ENCODE measurements around the gene DCN. TPM values are rescaled to one million over a fixed set of nuclear protein-coding genes. Genes with fewer than 3 reads are reported as not detected.

DCN gene
- total RNA-seq, 1 experiment from 2014 or later = not detected

DNA sequence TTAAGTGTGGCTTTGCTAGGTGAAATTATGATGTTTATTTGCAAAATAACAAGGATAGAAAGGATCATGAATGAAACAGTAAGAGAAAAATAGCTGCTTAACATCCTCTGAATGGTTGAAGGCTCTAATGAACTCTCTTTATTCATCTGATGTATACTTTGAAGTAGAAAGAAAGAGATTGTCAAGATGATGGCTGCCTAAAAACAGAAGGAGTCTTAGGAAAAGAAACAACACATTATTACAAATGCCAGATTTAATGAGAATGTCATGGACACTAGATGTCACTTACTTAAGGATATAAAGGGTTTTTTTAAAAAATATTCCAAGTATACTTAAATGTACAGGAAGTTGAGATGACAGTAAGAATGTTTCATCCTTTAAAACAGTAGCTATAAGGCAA is 21.6 kb downstream of the DCN start:
- intact Hi-C loops (cut with micrococcal nuclease) = no loop called here
- ATAC-seq (no peak), DNase-seq (no peak)
- BruUV-seq (replicated peaks) = no TSS peak
- Histone ChIP-seq H3K4me2 (ENCODE audit: low read length) (no peak overlapping the region), H3K9me3 (ENCODE audit: low read length) (no peaks in the 10 kb centered on the region), H2AFZ (ENCODE audit: low read length) (no peak overlapping the region), H3K79me2 (ENCODE audit: low read length) (no peaks in the 10 kb centered on the region), H3K27ac (ENCODE audit: low read length) (no peak overlapping the region), H4K20me1 (ENCODE audit: low read length) (no peaks in the 10 kb centered on the region), H3K4me3 (ENCODE audit: low read length) (no peak overlapping the region), H3K9me2 (replicated peaks; ENCODE audit: low read length) (no peaks in the 10 kb centered on the region), H3K27me3 (ENCODE audit: low read length) (no peaks in the 10 kb centered on the region), H3F3A (ENCODE audit: low read length, unreplicated experiment) (no peaks in the 10 kb centered on the region), H3K36me3 (ENCODE audit: low read depth, low read length) (no peaks in the 10 kb centered on the region), H3K4me1 (ENCODE audit: insufficient read depth, low read length) (no peaks in the 10 kb centered on the region), H3K9ac (ENCODE audit: low read length) (no peak overlapping the region)
- TF ChIP-seq EZH2 (IDR thresholded peaks at IDR 0.05; ENCODE audit: low read length, unreplicated experiment) (no peak), EZH2phosphoT487 (IDR thresholded peaks at IDR 0.05; ENCODE audit: borderline replicate concordance, low read length) (no peak)
- TF ChIP-seq, protein P1, sequence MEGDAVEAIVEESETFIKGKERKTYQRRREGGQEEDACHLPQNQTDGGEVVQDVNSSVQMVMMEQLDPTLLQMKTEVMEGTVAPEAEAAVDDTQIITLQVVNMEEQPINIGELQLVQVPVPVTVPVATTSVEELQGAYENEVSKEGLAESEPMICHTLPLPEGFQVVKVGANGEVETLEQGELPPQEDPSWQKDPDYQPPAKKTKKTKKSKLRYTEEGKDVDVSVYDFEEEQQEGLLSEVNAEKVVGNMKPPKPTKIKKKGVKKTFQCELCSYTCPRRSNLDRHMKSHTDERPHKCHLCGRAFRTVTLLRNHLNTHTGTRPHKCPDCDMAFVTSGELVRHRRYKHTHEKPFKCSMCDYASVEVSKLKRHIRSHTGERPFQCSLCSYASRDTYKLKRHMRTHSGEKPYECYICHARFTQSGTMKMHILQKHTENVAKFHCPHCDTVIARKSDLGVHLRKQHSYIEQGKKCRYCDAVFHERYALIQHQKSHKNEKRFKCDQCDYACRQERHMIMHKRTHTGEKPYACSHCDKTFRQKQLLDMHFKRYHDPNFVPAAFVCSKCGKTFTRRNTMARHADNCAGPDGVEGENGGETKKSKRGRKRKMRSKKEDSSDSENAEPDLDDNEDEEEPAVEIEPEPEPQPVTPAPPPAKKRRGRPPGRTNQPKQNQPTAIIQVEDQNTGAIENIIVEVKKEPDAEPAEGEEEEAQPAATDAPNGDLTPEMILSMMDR (conservative IDR thresholded peaks at IDR 0.05; ENCODE audit: low read depth, low read length) = no peak
- ChIA-PET POLR2A (ENCODE audit: unreplicated experiment) (no interaction called here), CTCF (no interaction called here)

DNA sequence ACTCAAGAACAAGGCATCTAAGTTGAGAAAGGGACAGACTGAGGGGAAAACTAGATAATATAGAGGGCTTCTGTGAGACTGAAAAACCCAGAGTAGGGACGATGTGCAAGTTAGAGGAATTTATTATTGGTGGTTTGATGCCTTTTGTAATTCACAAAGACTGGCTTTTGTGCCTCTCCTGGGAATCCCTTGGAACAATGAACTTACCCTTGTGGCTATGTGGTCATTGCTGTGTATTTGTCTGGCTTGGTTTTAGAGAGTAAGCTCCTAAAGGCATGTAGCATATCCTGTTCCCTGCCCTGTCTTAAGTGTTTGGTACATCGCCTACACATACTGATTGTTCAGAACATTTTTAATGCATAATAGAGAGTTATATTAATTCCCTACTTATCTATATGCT is 26.6 kb downstream of the DCN start:
- Histone ChIP-seq H3K9ac (ENCODE audit: low read length) (no peak overlapping the region), H3K4me1 (ENCODE audit: insufficient read depth, low read length) (no peaks in the 10 kb centered on the region), H4K20me1 (ENCODE audit: low read length) (no peaks in the 10 kb centered on the region), H3K27ac (ENCODE audit: low read length) (no peak overlapping the region), H2AFZ (ENCODE audit: low read length) (no peak overlapping the region), H3F3A (ENCODE audit: low read length, unreplicated experiment) (no peaks in the 10 kb centered on the region), H3K36me3 (ENCODE audit: low read depth, low read length) (no peaks in the 10 kb centered on the region), H3K9me3 (ENCODE audit: low read length) (no peaks in the 10 kb centered on the region), H3K4me3 (ENCODE audit: low read length) (no peak overlapping the region), H3K27me3 (ENCODE audit: low read length) (no peaks in the 10 kb centered on the region), H3K9me2 (replicated peaks; ENCODE audit: low read length) (no peaks in the 10 kb centered on the region), H3K4me2 (ENCODE audit: low read length) (no peak overlapping the region), H3K79me2 (ENCODE audit: low read length) (no peaks in the 10 kb centered on the region)
- ATAC-seq = no peak
- POLR2A ChIA-PET (ENCODE audit: unreplicated experiment) = no interaction called here
- BruUV-seq (replicated peaks) = no TSS peak
- CTCF ChIA-PET = no interaction called here
- intact Hi-C loops (cut with micrococcal nuclease) = no loop called here
- no peak for DNase-seq
- TF ChIP-seq EZH2phosphoT487 (IDR thresholded peaks at IDR 0.05; ENCODE audit: borderline replicate concordance, low read length) (no peak), EZH2 (IDR thresholded peaks at IDR 0.05; ENCODE audit: low read length, unreplicated experiment) (no peak)
- TF ChIP-seq, protein P1 (conservative IDR thresholded peaks at IDR 0.05; ENCODE audit: low read depth, low read length) = no peak

DNA sequence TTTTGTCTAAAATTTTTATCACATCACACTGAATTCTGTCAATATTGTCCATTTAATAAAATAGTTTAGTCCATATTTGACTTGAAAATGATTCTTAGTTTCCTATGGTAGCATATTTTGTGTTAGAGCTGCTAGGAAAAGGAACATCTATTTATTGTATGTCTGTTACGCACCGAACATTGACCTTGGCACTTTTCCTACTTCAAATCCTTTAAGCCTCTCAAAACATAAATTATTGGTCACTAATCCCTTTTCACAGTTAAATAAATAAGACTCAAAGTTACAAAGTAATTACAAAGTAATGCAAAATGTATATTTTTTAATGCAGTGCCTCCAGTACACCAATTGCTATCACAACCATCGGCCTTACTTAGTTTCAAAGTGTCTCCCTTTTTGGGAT is 28.5 kb downstream of the DCN start:
- no peak for DNase-seq
- no peak overlapping the region for H2AFZ ChIP-seq (ENCODE audit: low read length)
- no peak for TF ChIP-seq EZH2phosphoT487 (IDR thresholded peaks at IDR 0.05; ENCODE audit: borderline replicate concordance, low read length)
- TF ChIP-seq EZH2 (IDR thresholded peaks at IDR 0.05; ENCODE audit: low read length, unreplicated experiment) = no peak
- TF ChIP-seq, protein P1 (conservative IDR thresholded peaks at IDR 0.05; ENCODE audit: low read depth, low read length) = no peak
- no peaks in the 10 kb centered on the region for H3K9me2 ChIP-seq (replicated peaks; ENCODE audit: low read length)
- H3K79me2 ChIP-seq (ENCODE audit: low read length) = no peaks in the 10 kb centered on the region
- no peaks in the 10 kb centered on the region for H4K20me1 ChIP-seq (ENCODE audit: low read length)
- H3K9me3 ChIP-seq (ENCODE audit: low read length) = no peaks in the 10 kb centered on the region
- no peak overlapping the region for H3K4me2 ChIP-seq (ENCODE audit: low read length)
- ChIA-PET POLR2A (ENCODE audit: unreplicated experiment) (no interaction called here), CTCF (no interaction called here)
- BruUV-seq (replicated peaks) = no TSS peak
- H3K27me3 ChIP-seq (ENCODE audit: low read length) = no peaks in the 10 kb centered on the region
- no peaks in the 10 kb centered on the region for H3K36me3 ChIP-seq (ENCODE audit: low read depth, low read length)
- no peak overlapping the region for H3K4me3 ChIP-seq (ENCODE audit: low read length)
- H3K9ac ChIP-seq (ENCODE audit: low read length) = no peak overlapping the region
- ATAC-seq = no peak
- H3F3A ChIP-seq (ENCODE audit: low read length, unreplicated experiment) = no peaks in the 10 kb centered on the region
- no peaks in the 10 kb centered on the region for H3K4me1 ChIP-seq (ENCODE audit: insufficient read depth, low read length)
- H3K27ac ChIP-seq (ENCODE audit: low read length) = no peak overlapping the region
- intact Hi-C loops (cut with micrococcal nuclease) = no loop called here

Measured in PC-3 (cell line).